Parathyroid adenoma (tissue), 2 donors: ENCODE results near the gene CACNB2.

Source experiments
- H2AFZ ChIP-seq: fragments of 300-600 bp; sonication (generic); one replicate; pipeline ENCODE4 v1.7.0; 2017; ENCODE audit warnings: antibody characterized with exemption, mild to moderate bottlenecking
- H3K27ac ChIP-seq: fragments of 300-600 bp; sonication (generic); one replicate; pipeline ENCODE4 v1.7.0; 2017
- H3K27me3 ChIP-seq: fragments of 300-600 bp; sonication (generic); one replicate; pipeline ENCODE4 v1.7.0; 2017; ENCODE audit warnings: low read length; ENCODE audit not compliant: control insufficient read depth, insufficient read depth
- H3K36me3 ChIP-seq: fragments of 300-600 bp; sonication (generic); one replicate; pipeline ENCODE4 v1.7.0; 2017; ENCODE audit warnings: low read length; ENCODE audit not compliant: control insufficient read depth, insufficient read depth
- H3K4me1 ChIP-seq: fragments of 300-600 bp; sonication (generic); one replicate; pipeline ENCODE4 v1.7.0; 2017; ENCODE audit warnings: control low read depth
- H3K4me2 ChIP-seq: fragments of 300-600 bp; sonication (generic); one replicate; pipeline ENCODE4 v1.7.0; 2017; ENCODE audit warnings: low read length
- H3K4me3 ChIP-seq: fragments of 300-600 bp; sonication (generic); one replicate; pipeline ENCODE4 v1.7.0; 2017; ENCODE audit warnings: low read depth, low read length
- H3K79me2 ChIP-seq: fragments of 300-600 bp; sonication (generic); one replicate; pipeline ENCODE4 v1.7.0; 2017; ENCODE audit warnings: control low read depth
- H3K9ac ChIP-seq: fragments of 300-600 bp; sonication (generic); one replicate; pipeline ENCODE4 v1.7.0; 2017; ENCODE audit warnings: mild to moderate bottlenecking
- H3K9me3 ChIP-seq: fragments of 300-600 bp; sonication (generic); one replicate; pipeline ENCODE4 v1.7.0; 2017; ENCODE audit warnings: low read length; ENCODE audit not compliant: control insufficient read depth
- TF ChIP-seq, protein P1 (sequence below): fragments of 300-600 bp; sonication (generic); IDR thresholded peaks from one replicate; pipeline ENCODE4 v1.7.0; 2017; ENCODE audit warnings: antibody characterized with exemption, mild to moderate bottlenecking
- donor health status: primary hyperparathyroidism.

CACNB2 gene

GRCh38 chr10:18134921-18135320, 5.3 kb upstream of the CACNB2 start:
- H3K9me3 ChIP-seq, result no peaks in the 10 kb centered on the region
- TF ChIP-seq, protein P1, sequence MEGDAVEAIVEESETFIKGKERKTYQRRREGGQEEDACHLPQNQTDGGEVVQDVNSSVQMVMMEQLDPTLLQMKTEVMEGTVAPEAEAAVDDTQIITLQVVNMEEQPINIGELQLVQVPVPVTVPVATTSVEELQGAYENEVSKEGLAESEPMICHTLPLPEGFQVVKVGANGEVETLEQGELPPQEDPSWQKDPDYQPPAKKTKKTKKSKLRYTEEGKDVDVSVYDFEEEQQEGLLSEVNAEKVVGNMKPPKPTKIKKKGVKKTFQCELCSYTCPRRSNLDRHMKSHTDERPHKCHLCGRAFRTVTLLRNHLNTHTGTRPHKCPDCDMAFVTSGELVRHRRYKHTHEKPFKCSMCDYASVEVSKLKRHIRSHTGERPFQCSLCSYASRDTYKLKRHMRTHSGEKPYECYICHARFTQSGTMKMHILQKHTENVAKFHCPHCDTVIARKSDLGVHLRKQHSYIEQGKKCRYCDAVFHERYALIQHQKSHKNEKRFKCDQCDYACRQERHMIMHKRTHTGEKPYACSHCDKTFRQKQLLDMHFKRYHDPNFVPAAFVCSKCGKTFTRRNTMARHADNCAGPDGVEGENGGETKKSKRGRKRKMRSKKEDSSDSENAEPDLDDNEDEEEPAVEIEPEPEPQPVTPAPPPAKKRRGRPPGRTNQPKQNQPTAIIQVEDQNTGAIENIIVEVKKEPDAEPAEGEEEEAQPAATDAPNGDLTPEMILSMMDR, result no peak
- no peak overlapping the region for H3K4me3 ChIP-seq
- H3K4me2 ChIP-seq, result no peak overlapping the region
- no peak overlapping the region for H3K9ac ChIP-seq
- no peaks in the 10 kb centered on the region for H3K27me3 ChIP-seq
- H3K4me1 ChIP-seq, result no peaks in the 10 kb centered on the region
- H2AFZ ChIP-seq, result no peak overlapping the region
- no peaks in the 10 kb centered on the region for H3K79me2 ChIP-seq
- no peaks in the 10 kb centered on the region for H3K36me3 ChIP-seq
- H3K27ac ChIP-seq, result no peak overlapping the region

DNA sequence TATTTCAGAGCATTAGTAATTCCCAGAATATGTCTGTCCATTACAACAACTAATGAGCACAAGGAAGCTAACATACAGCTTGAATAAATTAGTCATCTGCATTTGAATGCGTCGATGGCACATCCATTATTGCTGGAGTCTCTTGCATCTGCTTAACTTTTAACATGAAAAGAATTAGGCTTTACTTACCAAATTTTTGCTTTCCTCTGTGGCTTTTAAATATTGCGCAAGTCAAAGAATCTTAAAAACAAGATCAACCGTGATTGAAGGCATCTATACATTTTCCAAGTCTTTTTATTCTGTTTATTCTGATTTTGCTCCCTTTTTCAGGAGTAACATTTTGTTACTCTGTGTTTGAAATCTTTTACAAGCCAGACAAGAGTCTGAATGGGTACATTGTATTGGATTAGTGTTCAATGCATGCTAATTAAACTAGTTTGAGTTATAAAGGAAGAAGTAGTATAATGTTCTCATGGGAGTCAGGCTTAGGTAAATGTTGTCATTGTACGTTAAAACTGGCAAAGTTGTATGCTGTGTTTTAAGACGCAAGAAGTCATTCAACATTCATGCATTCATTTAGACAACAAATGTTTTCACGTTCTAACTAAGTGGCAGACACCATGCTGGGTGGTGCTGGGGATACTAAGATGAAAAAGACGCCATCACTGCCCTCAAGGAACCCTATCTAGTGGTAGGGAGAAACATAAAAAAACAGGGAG, 4.0 kb upstream of the CACNB2 start:
- Histone ChIP-seq H3K9ac (no peak overlapping the region), H3K4me3 (no peak overlapping the region), H3K27me3 (no peaks in the 10 kb centered on the region), H3K9me3 (no peaks in the 10 kb centered on the region), H3K4me1 (no peaks in the 10 kb centered on the region), H3K27ac (no peak overlapping the region), H3K36me3 (no peaks in the 10 kb centered on the region), H2AFZ (no peak overlapping the region), H3K4me2 (no peak overlapping the region), H3K79me2 (no peaks in the 10 kb centered on the region)
- TF ChIP-seq, protein P1, result no peak

DNA sequence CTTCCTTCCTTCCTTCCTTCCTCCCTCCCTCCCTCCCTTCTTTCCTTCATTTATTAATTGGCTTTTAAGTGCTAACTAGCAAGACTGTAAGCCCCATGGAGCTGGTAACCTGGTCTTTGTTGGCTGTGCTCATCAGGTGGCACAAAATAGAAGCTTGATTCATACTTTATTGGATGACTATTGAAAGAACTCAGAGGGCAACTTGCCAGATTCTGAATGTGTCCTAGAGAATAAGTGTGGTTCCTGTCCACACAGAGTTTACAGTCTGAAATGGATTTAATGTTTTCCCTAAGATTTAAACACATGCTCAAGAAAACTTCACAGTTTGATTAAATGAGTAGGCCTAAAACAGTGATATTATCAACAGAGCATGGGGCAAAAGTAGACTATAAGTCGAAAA, 3.1 kb upstream of the CACNB2 start:
- Histone ChIP-seq H3K9me3 (no peaks in the 10 kb centered on the region), H3K9ac (no peak overlapping the region), H3K27ac (no peak overlapping the region), H3K4me3 (no peak overlapping the region), H3K36me3 (no peaks in the 10 kb centered on the region), H2AFZ (no peak overlapping the region), H3K79me2 (no peaks in the 10 kb centered on the region), H3K4me1 (no peaks in the 10 kb centered on the region), H3K27me3 (no peaks in the 10 kb centered on the region), H3K4me2 (no peak overlapping the region)
- TF ChIP-seq, protein P1, result no peak

DNA sequence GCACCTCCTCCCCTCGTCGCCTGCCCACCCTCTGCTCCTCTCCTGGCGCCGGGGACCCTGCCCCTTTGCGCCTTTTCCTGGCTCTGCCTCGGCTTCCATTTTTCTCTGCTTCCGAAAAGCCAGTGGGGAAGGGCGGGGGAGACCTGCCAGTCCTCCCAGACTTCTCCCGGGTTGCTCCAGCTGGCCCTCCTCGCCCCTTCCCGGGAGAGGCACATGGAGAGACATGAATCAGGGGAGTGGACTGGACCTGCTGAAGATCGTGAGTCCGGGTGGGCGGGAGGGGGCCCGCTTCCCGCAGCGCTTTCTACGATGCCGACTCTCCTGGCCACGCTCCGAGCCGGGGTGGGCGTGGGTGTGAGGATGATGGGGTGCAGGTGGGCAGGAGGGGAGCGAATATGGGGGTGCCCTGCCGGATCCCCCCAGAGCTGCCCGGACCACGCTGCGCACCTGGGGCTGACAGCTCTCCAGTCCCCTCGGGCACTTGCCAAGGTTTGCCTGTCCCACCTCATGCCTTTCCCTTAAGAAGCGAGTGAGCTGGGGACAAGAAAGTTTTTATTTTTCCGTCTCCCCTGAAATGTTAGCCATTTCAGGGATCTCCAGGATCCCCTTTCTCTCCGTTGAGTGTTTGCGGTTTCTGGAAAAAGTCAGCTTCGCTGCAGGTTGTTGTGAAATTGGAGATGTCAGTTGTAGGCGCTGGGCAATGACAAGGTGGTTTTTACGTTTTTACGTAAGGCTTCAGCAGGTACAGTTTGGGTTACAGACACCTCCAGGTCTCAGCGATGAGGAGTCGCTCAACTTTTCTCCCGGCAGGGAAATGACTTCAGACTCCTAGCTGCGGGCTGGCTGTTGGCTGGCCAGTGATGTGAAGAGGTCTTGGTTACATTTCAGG, 977 bp downstream of the CACNB2 start:
- Histone ChIP-seq H3K4me2 (peak overlapping the region; percentile 88), H3K79me2 (no peaks in the 10 kb centered on the region), H2AFZ (peak overlapping the region; percentile 64), H3K9me3 (no peaks in the 10 kb centered on the region), H3K27ac (no peak overlapping the region), H3K36me3 (no peaks in the 10 kb centered on the region), H3K27me3 (no peaks in the 10 kb centered on the region), H3K9ac (no peak overlapping the region), H3K4me3 (peak overlapping the region; percentile 59), H3K4me1 (no peaks in the 10 kb centered on the region)
- TF ChIP-seq, protein P1, result no peak
